GM12874 (cell line): ENCODE data around the gene MCAT.
A peak's percentile ranks its signal among the peaks of the same experiment; 100 is the strongest.

Experiments
- TF ChIP-seq, protein P1 (sequence below): IDR thresholded peaks from 2 replicates; pipeline ENCODE4 v1.5.1; 2011; ENCODE audit warnings: low read depth, mild to moderate bottlenecking, control low read depth, low read length, moderate library complexity; ENCODE audit not compliant: insufficient read depth

Gene MCAT

DNA sequence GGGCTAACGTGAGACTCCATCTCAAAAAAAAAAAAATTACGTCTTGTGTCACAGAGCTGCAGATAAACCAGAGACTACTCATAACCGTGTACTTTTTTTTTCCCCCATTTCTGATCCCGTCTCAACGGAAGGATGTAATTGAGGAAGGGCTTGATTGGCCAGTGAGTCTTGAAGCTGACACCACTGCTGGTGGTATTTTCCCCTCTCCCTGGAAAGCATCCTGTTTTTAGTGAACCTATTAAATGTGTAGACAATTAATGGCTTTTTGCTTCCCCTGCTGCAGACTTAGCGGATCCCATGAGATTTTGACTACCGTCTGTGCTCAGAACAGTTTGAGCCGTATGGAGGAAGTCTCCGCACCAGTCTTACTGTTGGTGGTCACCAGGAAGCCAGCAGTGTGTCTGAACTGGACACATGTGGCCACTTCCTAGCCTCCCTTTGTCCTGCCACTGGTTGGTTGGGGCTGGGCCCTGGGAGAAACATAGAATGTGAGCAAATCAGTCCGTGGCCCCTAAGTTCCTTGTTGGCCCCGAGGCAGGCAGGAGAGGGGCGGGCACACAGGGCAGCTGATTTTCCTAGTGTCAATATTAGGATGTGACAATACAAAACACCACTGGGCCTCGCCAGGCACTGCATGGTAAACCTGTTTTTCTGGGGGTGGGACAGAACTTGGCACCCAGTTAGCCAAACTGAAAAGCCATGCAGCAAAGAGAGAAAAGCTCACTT, 29.5 kb downstream of the MCAT start:
- TF ChIP-seq, protein P1, sequence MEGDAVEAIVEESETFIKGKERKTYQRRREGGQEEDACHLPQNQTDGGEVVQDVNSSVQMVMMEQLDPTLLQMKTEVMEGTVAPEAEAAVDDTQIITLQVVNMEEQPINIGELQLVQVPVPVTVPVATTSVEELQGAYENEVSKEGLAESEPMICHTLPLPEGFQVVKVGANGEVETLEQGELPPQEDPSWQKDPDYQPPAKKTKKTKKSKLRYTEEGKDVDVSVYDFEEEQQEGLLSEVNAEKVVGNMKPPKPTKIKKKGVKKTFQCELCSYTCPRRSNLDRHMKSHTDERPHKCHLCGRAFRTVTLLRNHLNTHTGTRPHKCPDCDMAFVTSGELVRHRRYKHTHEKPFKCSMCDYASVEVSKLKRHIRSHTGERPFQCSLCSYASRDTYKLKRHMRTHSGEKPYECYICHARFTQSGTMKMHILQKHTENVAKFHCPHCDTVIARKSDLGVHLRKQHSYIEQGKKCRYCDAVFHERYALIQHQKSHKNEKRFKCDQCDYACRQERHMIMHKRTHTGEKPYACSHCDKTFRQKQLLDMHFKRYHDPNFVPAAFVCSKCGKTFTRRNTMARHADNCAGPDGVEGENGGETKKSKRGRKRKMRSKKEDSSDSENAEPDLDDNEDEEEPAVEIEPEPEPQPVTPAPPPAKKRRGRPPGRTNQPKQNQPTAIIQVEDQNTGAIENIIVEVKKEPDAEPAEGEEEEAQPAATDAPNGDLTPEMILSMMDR = no peak

DNA sequence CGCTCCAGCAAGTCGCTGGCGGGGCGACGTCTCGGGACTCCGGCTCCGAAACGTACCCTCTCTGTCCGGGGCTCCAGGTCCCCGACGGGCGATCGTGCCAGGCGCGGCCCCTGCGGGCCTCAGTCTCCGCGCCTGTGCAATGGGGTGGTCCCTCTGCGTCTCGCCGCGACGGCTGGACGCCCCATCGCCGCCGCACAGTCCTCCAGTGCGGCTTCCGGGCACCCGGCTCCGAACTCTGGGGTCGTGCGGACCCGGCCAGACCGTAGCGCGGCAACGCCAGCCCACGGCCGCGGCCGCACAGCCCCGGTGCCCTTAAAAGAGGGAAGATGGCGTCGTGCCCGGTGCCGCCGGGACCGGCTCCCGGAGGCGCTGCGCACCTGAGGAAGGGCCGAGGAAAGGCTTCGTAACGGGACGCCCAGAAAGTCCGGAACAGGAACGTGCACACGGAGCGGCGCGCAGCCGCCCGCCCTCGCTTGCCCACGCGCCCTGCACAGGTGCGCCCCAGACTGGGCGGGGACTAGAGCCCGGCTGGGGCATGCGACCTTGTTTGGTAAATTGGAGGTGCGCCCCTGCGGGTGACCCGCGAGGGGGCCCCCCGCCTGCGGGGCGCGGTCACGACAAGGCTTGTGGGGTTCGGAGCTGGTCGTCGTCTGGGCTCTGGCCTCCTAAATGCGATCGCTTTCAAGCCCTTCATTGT, 32.1 kb downstream of the MCAT start:
- TF ChIP-seq, protein P1 = no peak

DNA sequence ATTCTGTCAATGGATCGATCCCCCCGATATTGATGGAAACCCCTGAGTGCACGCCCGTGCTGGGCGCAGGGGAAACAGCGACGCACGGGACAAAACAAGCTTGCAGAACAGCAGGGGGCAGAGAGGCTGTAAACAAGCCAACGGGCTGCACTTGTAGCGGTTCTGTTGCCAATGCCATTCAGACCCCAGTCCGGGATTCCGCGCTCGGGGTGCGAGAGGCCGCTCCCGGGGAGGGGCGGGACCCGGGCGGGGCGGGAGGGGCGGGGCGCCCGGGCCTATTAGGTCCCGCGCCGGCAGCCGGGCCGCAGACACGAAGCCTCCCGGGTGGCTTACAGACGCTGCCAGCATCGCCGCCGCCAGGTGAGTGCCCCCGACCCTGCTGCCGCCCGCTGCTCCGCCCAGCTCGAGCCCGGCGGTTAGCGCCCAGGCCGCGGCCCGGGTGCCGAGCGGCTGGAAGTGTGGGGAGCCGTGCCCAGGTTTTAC, 32.7 kb downstream of the MCAT start, which contains the start of gene BIK:
BIK (plus strand) TSS at position 307 of the 483 bp plus-strand sequence. CDS start 13,273 bp downstream, outside the sequence.
- TF ChIP-seq, protein P1 = peak; percentile 60

DNA sequence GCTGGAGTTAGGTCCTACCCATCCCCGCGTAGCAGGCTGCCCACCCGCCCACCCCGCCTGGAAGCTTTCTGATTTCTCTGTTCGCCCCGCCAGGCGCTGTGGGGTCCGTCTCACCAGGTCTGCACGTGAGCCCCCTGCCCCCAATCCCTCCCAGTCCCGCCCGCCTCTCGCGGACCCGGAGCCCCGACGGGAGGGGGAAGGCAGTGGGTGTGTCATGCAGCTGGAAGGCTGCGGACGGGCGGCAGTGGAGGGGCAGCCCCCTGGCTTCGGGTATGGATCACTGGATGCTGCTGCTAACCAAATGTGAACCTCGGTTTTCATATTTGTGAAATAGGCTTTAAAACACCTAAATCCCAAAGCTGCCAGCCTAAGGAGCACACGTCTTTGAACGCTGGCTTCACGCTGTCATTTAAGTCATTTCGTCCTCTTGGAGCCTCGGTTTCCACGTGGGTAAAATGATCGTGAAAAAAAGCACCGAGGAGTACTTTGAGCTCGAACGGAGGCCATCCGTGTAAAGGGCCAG, 33.2 kb downstream of the MCAT start:
- TF ChIP-seq, protein P1 = no peak

DNA sequence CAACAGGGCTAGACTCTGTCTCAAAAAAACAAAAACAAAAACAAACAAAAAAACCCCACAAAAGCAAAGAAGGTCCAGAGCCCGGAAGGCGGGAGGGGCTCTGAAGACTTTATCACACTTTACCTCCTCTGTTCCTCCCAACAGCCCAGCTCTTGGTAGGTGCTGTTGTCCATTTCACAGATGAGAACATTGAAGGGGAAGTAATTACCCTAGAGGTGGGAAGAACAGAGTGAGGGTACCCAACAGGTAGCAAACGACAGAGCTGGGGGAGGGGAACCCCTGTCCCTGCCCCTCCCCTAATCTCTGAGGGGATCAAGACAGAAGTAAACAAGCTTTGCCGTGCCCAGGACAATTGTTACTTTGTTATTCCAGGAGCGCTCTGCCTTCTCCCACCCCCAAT, 33.7 kb downstream of the MCAT start:
- TF ChIP-seq, protein P1 = no peak

DNA sequence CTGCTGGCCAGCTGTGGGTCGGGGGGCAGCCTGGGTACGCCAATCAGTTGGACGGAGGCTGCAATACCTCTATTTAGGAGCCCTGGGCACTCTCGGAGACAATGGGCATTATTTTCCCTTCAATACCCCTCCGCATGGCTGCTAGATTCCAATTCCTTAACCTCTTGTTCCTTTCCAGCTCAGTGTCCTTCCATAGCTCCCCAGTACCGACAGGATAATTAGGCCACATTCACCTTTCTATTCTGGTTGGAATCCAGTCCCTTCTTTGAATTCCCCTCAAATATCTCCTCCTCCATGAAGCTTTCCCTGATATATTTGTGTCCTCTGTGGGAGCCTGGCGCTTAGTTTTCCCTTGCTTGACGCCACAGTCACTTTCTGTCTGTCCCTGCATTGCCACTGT, 36.9 kb downstream of the MCAT start:
- TF ChIP-seq, protein P1 = no peak

DNA sequence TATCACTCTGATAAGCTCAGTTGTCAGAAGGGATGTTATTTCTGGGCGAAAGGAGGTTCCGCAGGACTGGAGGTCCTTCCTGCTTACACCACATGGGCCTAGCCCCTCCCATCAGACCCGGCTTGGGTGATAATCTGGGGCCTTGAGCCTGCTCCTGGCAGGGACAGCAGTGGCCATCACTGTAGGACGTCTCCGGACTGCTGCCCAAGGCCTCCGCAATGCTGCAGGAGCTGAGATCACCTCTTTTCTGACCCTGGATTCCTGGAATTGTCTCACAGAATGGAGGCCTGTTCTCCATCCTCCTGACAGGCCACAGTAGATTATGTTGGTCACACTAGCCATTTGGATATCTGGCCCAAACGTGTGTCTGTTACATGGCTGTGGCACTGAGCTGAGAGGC, 41.9 kb downstream of the MCAT start:
- TF ChIP-seq, protein P1 = no peak
